SJSA1 (cell line): ENCODE results near the gene ITPR1. TPM values are rescaled to one million over a fixed set of nuclear protein-coding genes. Genes with fewer than 3 reads are reported as not detected.

Experiments used
- DNase-seq, 2 experiments: peaks; one replicate each; pipeline ENCODE4 v3.0.0-alpha.2; 2015 to 2020; ENCODE audit warnings: low spot score in 2 of 2, low read depth in 1 of 2
- H3K27ac ChIP-seq: fragments of 250-450 bp; sonication (Bioruptor Pico); 2 replicates; pipeline ENCODE4 v1.5.1; 2020; ENCODE audit warnings: mild to moderate bottlenecking, moderate library complexity
- H3K27me3 ChIP-seq: fragments of 250-450 bp; sonication (Bioruptor Pico); replicated peaks from 2 replicates; pipeline ENCODE4 v1.5.1; 2020; ENCODE audit warnings: mild to moderate bottlenecking, moderate library complexity
- H3K36me3 ChIP-seq: fragments of 250-450 bp; sonication (Bioruptor Pico); 2 replicates; pipeline ENCODE4 v1.5.1; 2020; ENCODE audit warnings: mild to moderate bottlenecking
- H3K4me1 ChIP-seq: fragments of 250-450 bp; sonication (Bioruptor Pico); replicated peaks from 2 replicates; pipeline ENCODE4 v1.6.1; 2021; ENCODE audit warnings: mild to moderate bottlenecking
- H3K4me3 ChIP-seq: fragments of 250-450 bp; sonication (Bioruptor Pico); 2 replicates; pipeline ENCODE4 v1.5.1; 2020; ENCODE audit warnings: mild to moderate bottlenecking
- H3K9me3 ChIP-seq: fragments of 250-450 bp; sonication (Bioruptor Pico); replicated peaks from 2 replicates; pipeline ENCODE4 v1.5.1; 2020; ENCODE audit warnings: mild to moderate bottlenecking
- total RNA-seq: library from RNA; depleted of rRNA; stranded (reverse); fragments of >200 nt; shearing (Covaris generic); gene quantifications from 2 replicates; pipeline ENCODE4 v1.2.3, GENCODE V29; 2014

Gene ITPR1
- total RNA-seq, 1 experiment from 2014 or later = 9.7 TPM

DNA sequence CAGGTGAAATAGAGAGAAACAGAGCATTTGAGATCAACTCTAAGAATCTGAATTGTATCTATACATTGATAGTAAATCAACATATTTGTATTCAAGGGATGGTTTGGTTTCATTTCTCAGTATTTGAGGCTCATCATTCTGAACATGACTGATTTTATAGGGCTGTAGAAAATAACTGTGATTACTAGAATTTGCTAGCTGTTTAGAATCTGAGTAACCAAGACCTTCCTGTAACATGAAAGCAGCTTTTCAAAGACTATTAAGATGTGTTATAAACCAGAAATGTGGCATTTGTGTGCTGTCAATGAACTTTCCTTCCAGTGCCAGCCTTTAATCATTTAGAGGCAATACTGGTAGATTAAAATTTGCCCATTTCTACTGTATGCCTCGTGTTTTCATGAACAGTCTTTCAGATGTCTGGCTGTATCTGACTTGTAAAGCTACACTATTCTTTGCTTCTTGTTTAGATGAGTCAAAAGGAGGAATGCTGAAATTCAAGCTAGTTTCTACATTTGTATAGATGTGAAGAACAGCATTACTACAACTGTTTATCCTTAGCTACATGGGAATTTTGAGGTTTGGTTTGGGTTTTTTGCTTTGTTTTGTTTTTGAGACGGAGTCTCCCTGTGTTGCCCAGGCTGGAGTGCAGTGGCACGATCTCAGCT, 348.8 kb downstream of the ITPR1 start:
- Histone ChIP-seq H3K4me1 (peaks cover 23% of the 10 kb centered on the region), H3K27ac (peak overlapping the region; percentile 91), H3K27me3 (no peaks in the 10 kb centered on the region), H3K4me3 (no peak overlapping the region), H3K36me3 (no peaks in the 10 kb centered on the region), H3K9me3 (no peaks in the 10 kb centered on the region)
- DNase-seq = peak in 1 of 2 experiments; percentile 85

DNA sequence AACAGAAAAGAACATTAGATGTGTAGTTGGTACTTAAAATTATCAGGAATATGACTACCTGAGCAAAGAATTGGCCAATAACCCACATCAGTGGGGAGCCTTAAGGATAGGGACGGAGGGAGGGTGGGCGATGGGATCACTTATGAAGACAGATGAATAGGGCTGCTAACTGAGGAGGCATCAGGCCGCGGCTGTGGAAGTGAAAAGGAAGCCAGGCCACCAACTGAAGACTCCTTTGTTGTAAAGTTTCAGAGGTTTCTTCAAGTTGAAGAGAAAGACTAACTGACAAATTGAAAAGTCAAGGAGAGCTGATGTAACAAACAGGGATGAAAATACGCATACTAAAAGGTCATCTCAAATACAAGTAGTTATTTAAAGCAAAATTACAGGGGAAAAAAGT, 350.5 kb downstream of the ITPR1 start:
- DNase-seq = no peak
- H3K27me3 ChIP-seq = no peaks in the 10 kb centered on the region
- H3K4me3 ChIP-seq = no peak overlapping the region
- peaks cover 23% of the 10 kb centered on the region for H3K4me1 ChIP-seq
- H3K36me3 ChIP-seq = no peaks in the 10 kb centered on the region
- H3K27ac ChIP-seq = no peak overlapping the region
- no peaks in the 10 kb centered on the region for H3K9me3 ChIP-seq

DNA sequence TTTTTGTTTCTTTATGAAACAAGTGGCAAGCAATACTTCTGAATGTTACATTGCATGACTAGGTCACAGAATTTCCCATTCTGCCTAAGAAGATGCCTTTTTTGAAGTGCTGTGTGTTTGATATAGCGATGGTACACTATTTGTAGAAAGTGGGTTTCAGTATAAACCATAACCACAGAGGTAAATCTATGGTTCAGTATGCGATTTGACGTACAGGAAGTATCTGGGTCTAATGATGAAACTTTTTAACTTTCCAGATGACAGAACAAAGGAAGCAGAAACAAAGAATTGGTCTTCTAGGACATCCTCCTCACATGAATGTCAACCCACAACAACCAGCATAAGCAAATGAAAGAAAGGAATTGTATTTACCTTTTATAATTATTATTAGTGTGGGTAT, 352.7 kb downstream of the ITPR1 start:
- DNase-seq = no peak
- H3K27me3 ChIP-seq = no peaks in the 10 kb centered on the region

DNA sequence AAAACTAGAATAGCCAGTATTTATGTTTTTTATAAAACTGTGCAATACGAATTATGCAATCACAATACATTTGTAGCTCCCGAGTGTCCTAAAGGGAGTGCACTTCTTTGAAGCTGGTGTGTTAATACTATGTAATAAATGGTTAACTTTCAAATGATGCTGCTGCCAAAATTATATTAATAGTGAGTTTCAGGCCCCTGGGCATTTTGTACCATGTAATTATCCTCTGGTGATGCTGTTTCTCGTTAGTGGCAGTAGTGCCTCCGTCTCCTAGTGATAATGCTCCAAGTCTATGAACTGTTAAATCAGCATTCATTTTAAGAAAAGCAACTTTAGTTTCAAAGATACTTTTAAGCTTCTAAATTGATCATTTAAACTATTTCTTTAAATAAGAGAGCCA, 353.4 kb downstream of the ITPR1 start:
- Histone ChIP-seq H3K27me3 (no peaks in the 10 kb centered on the region), H3K4me1 (peaks cover 13% of the 10 kb centered on the region), H3K36me3 (no peaks in the 10 kb centered on the region), H3K9me3 (no peaks in the 10 kb centered on the region), H3K27ac (no peak overlapping the region), H3K4me3 (no peak overlapping the region)
- DNase-seq = no peak

More for the DNA sequence above, 352.7 kb downstream of the ITPR1 start:
- Histone ChIP-seq H3K4me3 (no peak overlapping the region), H3K9me3 (no peaks in the 10 kb centered on the region), H3K27ac (no peak overlapping the region), H3K4me1 (peaks cover 20% of the 10 kb centered on the region), H3K36me3 (no peaks in the 10 kb centered on the region)

DNA sequence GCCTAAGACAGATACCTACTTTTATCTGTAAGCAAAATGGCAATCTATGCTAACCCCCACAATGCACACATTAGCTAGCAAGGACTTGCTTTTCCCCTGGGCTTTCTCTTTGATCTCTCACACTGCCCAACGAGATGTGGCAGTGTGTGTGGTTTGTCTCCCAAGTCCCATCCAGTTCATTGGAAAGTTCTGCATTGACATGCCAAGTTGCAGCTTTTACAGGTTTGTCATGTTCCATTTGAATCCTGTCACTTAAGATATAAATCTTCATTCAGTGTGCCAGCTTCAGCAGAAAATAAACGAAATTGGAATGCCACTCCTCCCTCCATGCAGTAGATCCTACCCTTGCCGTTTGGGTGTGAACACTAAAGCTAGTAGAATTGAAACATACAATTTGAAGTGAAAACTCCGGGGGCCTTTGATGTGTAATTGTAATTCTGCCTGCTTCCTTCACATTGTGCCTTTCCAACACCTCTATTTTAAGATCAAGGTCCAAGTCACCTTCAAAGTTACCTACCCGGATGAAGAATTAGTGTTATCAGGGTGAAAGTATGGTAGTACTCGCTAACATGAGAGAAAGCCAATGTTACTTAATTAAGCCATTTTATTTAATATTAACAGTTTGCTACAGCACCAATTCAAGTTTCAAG, 355.2 kb downstream of the ITPR1 start:
- Histone ChIP-seq H3K9me3 (no peaks in the 10 kb centered on the region), H3K4me1 (peaks cover 10% of the 10 kb centered on the region), H3K36me3 (no peaks in the 10 kb centered on the region), H3K27ac (no peak overlapping the region), H3K27me3 (no peaks in the 10 kb centered on the region), H3K4me3 (no peak overlapping the region)
- DNase-seq = no peak

DNA sequence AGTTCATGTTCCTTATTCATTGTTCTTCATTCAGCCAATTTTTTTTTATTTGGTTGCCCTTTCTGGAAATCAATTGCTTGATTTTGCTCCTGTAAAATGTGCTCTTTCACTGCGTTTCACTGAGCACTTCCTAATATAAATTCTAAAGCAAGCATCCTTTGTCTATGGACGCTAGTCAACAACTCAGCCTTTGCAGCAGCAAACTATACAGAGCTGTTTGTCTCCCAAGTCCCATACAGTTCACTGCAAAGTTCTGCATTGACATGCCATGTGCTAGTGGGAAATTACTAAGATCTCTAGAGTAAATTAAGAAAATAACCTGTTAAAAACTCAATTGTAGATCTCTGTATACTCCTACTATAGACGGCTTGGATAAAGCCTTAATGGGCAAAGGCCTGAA, 356.0 kb downstream of the ITPR1 start:
- Histone ChIP-seq H3K27ac (no peak overlapping the region), H3K4me1 (peaks cover 18% of the 10 kb centered on the region), H3K27me3 (no peaks in the 10 kb centered on the region), H3K4me3 (no peak overlapping the region), H3K36me3 (no peaks in the 10 kb centered on the region), H3K9me3 (no peaks in the 10 kb centered on the region)
- no peak for DNase-seq

DNA sequence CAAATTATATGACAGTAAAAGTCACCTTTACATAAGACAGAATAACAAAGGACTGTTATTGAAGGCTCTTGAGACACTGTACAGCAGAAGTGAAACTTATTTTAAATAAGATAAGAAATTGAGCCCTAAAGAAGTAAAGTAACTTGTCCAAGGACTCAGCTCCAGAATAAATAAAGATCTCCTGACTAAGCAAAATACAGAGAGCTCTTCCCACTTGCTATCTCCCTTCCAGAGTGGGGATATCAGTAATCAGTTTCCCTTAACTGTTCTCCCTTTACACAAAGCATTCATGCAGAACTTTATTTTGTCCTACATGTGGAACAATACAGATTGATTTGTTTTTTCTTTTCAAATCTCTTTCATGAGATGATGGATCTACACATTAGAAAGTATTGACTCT, 356.6 kb downstream of the ITPR1 start:
- Histone ChIP-seq H3K4me1 (peaks cover 19% of the 10 kb centered on the region), H3K27me3 (no peaks in the 10 kb centered on the region), H3K9me3 (no peaks in the 10 kb centered on the region), H3K36me3 (no peaks in the 10 kb centered on the region), H3K27ac (no peak overlapping the region), H3K4me3 (no peak overlapping the region)
- no peak for DNase-seq

DNA sequence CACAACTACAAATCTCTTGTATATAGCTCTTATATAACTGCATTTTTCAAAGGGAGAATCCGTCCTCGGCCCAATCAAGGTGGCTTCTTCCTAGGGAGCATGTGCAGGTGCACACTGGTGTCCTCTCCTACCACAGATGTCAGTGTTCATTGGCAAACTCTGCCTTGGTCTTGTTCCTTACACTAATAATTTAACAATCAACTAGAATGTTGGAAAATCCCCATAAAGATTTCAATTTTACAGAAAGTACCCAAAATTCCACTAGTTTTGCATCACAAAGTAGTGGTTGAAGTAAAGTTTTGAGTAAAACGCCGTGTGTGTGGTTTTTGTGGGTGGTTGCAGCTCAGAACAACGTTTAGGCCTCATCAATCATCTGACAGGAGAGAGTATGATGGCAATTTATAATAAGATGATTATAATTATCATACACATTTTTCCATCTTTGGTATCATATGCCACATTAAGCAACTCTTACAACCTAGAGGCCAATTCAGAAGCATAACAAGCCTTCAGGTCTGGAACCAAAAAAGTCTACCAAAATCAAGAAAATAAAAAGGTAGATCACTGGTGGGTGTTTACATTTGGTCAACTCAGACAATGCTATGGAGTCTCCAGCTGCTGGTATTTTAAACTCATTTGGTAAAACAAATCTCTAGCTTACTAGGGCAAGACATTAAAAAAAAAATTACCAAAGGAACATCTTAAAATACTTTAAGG, 357.2 kb downstream of the ITPR1 start:
- H3K9me3 ChIP-seq = no peaks in the 10 kb centered on the region
- DNase-seq = no peak

DNA sequence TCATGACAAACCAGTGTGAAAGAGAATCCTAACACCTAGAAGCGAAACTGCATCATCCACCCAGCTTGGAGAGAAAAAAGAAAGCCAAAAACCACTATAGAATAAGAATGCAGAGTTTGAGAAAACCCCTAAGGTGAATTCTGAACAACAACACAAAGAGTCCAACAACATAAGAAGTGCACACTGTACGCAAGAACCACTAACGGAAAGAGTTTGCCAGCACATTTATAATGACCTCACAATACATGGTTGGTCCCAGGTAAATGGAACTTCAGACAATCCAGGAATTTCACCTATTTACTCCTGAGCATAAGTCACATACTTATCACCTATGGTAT, 357.7 kb downstream of the ITPR1 start:
- Histone ChIP-seq H3K36me3 (no peaks in the 10 kb centered on the region), H3K27ac (no peak overlapping the region), H3K4me3 (no peak overlapping the region), H3K4me1 (peaks cover 19% of the 10 kb centered on the region), H3K27me3 (no peaks in the 10 kb centered on the region), H3K9me3 (no peaks in the 10 kb centered on the region)
- no peak for DNase-seq

More for the DNA sequence above, 357.2 kb downstream of the ITPR1 start:
- no peak overlapping the region for H3K4me3 ChIP-seq
- peaks cover 19% of the 10 kb centered on the region for H3K4me1 ChIP-seq
- no peaks in the 10 kb centered on the region for H3K36me3 ChIP-seq
- H3K27me3 ChIP-seq = no peaks in the 10 kb centered on the region
- no peak overlapping the region for H3K27ac ChIP-seq

DNA sequence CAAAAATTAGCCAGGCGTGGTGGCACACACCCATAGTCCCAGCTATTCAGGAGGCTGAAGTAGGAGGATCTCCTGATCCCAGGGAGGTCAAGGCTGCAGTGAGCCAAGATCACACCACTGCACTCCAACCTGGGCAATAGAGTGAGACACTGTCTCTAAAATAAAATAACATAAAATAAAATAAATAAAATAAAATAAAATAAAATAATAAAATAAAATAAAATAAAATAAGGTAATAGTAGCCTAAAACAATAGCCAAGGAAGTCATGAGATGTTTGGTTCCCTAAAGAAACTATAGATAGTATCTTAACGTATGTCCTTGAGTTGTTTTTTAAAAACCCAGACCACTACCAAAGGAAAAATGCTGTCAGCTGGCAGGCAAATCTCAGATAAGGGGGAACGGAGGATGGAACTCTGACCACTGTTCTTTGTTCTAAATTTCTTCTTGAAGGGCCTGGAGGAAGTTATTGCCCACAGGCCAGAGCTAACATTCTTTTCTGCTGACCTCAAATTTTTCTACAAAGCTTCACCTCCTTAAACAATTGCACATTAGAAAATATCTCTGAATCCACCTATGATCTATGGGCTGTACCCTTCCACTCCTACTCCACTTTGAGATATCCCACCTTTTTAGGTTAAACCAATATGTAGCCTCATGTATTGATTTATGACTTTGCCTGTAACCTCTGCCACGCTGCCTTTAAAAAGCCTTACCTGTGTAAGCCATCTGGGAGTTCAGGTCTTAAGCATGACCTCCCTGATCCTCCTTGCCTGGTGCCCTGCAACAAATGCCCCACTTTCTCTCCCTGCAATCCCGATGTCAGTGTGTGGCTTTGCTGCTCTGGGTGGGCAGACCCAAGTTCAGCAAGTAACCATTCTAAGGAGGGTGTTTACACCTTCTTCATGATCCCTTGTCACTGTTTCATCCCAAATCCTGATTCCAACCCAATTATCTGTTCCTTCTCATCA, 359.9 kb downstream of the ITPR1 start:
- H3K4me3 ChIP-seq = no peak overlapping the region
- peak overlapping the region; percentile 62 for H3K27ac ChIP-seq
- H3K9me3 ChIP-seq = no peaks in the 10 kb centered on the region
- H3K27me3 ChIP-seq = no peaks in the 10 kb centered on the region
- H3K36me3 ChIP-seq = no peaks in the 10 kb centered on the region
- peaks cover 19% of the 10 kb centered on the region for H3K4me1 ChIP-seq
- DNase-seq = peak in 1 of 2 experiments; percentile 61

DNA sequence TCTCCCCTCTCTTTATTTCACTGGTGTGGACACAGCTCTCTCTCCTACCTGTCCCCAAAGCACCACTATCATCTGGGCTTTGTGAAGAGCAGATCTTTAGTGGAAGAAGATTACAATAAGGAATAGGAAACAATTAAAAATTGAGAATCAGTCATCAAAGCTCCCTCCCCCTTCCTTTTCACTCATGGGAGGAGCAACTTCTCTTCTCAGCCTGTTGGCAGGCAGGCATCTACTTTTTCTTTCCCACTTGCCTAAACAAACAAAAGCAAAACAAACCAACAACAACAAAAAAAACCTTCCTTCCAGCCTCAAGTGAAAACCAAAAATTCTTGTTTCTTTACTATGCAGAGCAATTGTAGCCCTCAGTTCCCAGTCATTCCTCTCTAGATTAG, 360.6 kb downstream of the ITPR1 start:
- Histone ChIP-seq H3K4me1 (peaks cover 19% of the 10 kb centered on the region), H3K4me3 (no peak overlapping the region), H3K36me3 (no peaks in the 10 kb centered on the region), H3K27ac (peak overlapping the region; percentile 62), H3K9me3 (no peaks in the 10 kb centered on the region), H3K27me3 (no peaks in the 10 kb centered on the region)
- peak in 1 of 2 experiments; percentile 21 for DNase-seq

DNA sequence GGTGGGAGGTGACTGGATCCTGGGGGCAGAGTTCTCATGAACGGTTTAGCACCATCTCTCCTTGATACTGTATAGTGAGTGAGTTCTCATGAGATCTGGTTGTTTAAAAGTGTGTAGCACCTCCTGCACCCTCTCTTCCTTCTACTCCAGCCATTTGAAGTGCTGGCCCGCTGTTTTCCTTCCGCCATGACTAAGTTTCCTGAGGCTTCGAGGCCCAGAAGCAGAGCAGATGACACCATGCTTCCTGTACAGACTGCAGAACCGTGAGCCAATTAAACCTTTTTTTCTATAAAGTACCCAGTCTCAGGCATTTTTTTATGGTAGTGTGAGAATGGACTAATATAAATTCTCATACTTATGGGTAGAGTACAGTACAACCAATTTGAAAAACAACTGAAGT, 362.5 kb downstream of the ITPR1 start:
- Histone ChIP-seq H3K27me3 (no peaks in the 10 kb centered on the region), H3K4me3 (no peak overlapping the region), H3K27ac (no peak overlapping the region)

DNA sequence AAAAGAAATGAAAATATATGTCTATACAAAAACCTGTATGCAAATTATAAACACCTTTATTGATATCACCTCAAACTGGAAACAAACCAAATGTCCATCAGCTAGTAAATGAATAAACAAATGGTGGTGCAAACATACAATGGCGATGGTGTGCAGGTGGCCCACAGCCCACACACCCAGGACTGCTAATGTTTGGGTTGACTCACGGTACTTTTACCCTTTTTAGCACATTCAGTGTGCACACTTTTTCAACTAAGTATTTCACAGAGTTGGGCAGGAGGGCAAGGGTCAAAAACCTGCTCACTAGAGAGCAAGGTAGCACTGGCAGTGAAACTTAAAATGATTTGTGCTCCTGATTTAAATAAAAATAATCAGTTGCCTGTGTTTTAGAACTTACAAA, 363.0 kb downstream of the ITPR1 start:
- Histone ChIP-seq H3K9me3 (no peaks in the 10 kb centered on the region), H3K27ac (no peak overlapping the region)

More for the DNA sequence above, 362.5 kb downstream of the ITPR1 start:
- no peaks in the 10 kb centered on the region for H3K36me3 ChIP-seq
- no peak for DNase-seq
- no peaks in the 10 kb centered on the region for H3K9me3 ChIP-seq
- H3K4me1 ChIP-seq = peaks cover 19% of the 10 kb centered on the region

More for the DNA sequence above, 363.0 kb downstream of the ITPR1 start:
- Histone ChIP-seq H3K4me3 (no peak overlapping the region), H3K4me1 (peaks cover 19% of the 10 kb centered on the region), H3K27me3 (no peaks in the 10 kb centered on the region), H3K36me3 (no peaks in the 10 kb centered on the region)
- no peak for DNase-seq
